NB4 (cell line): ENCODE measurements around the gene AADAC.

Experiments
- DNase-seq: peaks from one replicate; pipeline ENCODE4 v3.0.0; 2010; ENCODE audit warnings: low read depth
- H3K4me3 ChIP-seq: one replicate; pipeline ENCODE4 v1.5.1; 2011; ENCODE audit warnings: mild to moderate bottlenecking, low read depth, low read length, moderate library complexity
- CTCF ChIP-seq: IDR thresholded peaks from one replicate; pipeline ENCODE4 v1.5.1; 2012; ENCODE audit warnings: low read depth, low read length
- MYC ChIP-seq: IDR thresholded peaks from 2 replicates; pipeline ENCODE4 v1.6.1; 2011; ENCODE audit warnings: low read depth, low read length
- POLR2A ChIP-seq: IDR thresholded peaks from 2 replicates; pipeline ENCODE4 v1.6.1; 2011; ENCODE audit warnings: mild to moderate bottlenecking; ENCODE audit not compliant: insufficient read length; ENCODE audit errors: extremely low read depth
- TF ChIP-seq, protein P1 (sequence below): IDR thresholded peaks from 2 replicates; pipeline ENCODE4 v1.6.1; 2011; ENCODE audit warnings: low read depth, low read length

AADAC gene

DNA sequence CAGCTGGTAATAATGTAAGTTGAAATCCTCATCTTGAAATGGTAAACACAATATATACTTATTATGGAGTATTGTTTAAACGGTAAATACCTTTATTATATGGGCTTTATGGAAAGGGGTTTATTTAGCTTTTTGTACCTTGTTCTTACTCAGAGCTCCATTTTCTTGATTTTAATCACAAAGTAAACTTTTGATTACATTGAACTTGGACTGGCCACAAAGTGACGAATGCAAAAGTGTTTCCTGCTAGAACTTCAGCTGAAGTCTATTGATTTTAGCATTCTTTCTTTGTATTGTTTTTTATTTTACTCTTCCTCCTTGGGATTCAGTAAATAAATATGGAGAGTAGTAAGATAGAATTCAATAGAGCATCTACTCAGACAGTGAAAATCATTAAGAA, 19.8 kb upstream of the AADAC start:
- TF ChIP-seq MYC: no peak
- no peak for TF ChIP-seq CTCF
- TF ChIP-seq, protein P1, sequence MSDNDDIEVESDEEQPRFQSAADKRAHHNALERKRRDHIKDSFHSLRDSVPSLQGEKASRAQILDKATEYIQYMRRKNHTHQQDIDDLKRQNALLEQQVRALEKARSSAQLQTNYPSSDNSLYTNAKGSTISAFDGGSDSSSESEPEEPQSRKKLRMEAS: no peak
- no peak overlapping the region for H3K4me3 ChIP-seq
- no peak for DNase-seq

- no peak overlapping the region for H3K4me3 ChIP-seq
- no peak for DNase-seq
- TF ChIP-seq CTCF (no peak), POLR2A (no peak)
Observed at GRCh38 chr3:151795276-151795675, 18.6 kb upstream of the AADAC start.

- no peak overlapping the region for H3K4me3 ChIP-seq
- TF ChIP-seq, protein P1: no peak
- TF ChIP-seq CTCF (no peak), POLR2A (no peak), MYC (no peak)
- no peak for DNase-seq
Observed at GRCh38 chr3:151796105-151796680, 17.7 kb upstream of the AADAC start.

GRCh38 chr3:151798466-151798865, 15.4 kb upstream of the AADAC start:
- TF ChIP-seq, protein P1: no peak
- TF ChIP-seq CTCF (no peak), MYC (no peak), POLR2A (no peak)
- H3K4me3 ChIP-seq: no peak overlapping the region
- no peak for DNase-seq

DNA sequence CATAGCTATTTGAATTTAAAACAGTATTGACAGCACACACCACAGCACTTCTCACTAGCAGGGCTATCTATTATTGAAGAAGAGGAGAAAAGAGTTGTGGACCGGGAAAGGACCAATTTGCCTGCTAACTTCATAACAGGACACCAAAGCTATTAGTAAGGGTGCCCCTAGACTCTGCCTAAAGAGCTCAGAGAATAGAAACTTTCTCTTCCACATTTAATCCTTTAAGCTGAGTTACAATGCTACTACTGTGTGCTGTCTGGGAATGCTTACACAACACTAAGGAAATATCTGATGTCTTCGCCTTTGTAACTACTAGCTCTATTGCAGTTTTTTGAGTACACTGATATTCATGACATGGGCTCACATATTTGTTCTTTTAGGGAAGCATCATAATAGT, 13.5 kb upstream of the AADAC start:
- H3K4me3 ChIP-seq: no peak overlapping the region
- DNase-seq: no peak
- no peak for TF ChIP-seq CTCF
- no peak for TF ChIP-seq MYC
- TF ChIP-seq, protein P1: no peak
- TF ChIP-seq POLR2A: no peak

GRCh38 chr3:151804267-151804666, 9.6 kb upstream of the AADAC start:
- no peak for DNase-seq
- no peak for TF ChIP-seq MYC
- TF ChIP-seq CTCF: no peak
- no peak for TF ChIP-seq POLR2A
- TF ChIP-seq, protein P1: no peak
- no peak overlapping the region for H3K4me3 ChIP-seq
